MCF 10A (cell line): ENCODE measurements around the gene CYREN. TPM values are rescaled to one million over a fixed set of nuclear protein-coding genes. Genes with fewer than 3 reads are reported as not detected.

ENCODE experiments used
- BruUV-seq: library from RNA; stranded (reverse); fragments of 400-500 nt; replicated peaks from 2 replicates; lab custom pipeline; 2021; lab: Mats Ljungman, UMichigan
- CTCF ChIA-PET: fragments of 300-600 bp; sonication (Branson Sonifier 250); formaldehyde crosslinking; extraction: SDS; loops from one replicate; lab custom pipeline; 2021; ENCODE audit warnings: antibody characterized with exemption, inconsistent platforms; lab: Yijun Ruan, JAX
- POLR2A ChIA-PET: fragments of 300-600, 350-650 bp; sonication (Branson Sonifier 250); formaldehyde crosslinking; extraction: SDS; loops from one replicate; lab custom pipeline; 2020; ENCODE audit warnings: antibody characterized with exemption, inconsistent platforms; lab: Yijun Ruan, JAX
- DNase-seq: peaks from one replicate; pipeline ENCODE4 v3.0.0-alpha.2; 2018; ENCODE audit not compliant: unreplicated experiment
- H3K27ac Mint-ChIP-seq: one replicate; pipeline ENCODE4 v1.8.0; 2022; ENCODE audit warnings: mild to moderate bottlenecking, low read depth, mixed read lengths; ENCODE audit not compliant: unreplicated experiment
- H3K27me3 Mint-ChIP-seq: one replicate; pipeline ENCODE4 v1.8.0; 2022; ENCODE audit warnings: mixed read lengths; ENCODE audit not compliant: insufficient read depth, unreplicated experiment
- H3K36me3 Mint-ChIP-seq: one replicate; pipeline ENCODE4 v1.8.0; 2022; ENCODE audit warnings: mild to moderate bottlenecking, moderate library complexity, mixed read lengths; ENCODE audit not compliant: insufficient read depth, unreplicated experiment
- H3K4me1 Mint-ChIP-seq: one replicate; pipeline ENCODE4 v1.8.0; 2022; ENCODE audit warnings: mixed read lengths; ENCODE audit not compliant: insufficient read depth, unreplicated experiment
- H3K4me3 Mint-ChIP-seq: one replicate; pipeline ENCODE4 v1.8.0; 2022; ENCODE audit warnings: mild to moderate bottlenecking, moderate library complexity, mixed read lengths; ENCODE audit not compliant: unreplicated experiment
- H3K9me3 Mint-ChIP-seq: one replicate; pipeline ENCODE4 v1.8.0; 2022; ENCODE audit warnings: mixed read lengths; ENCODE audit not compliant: unreplicated experiment
- intact Hi-C: fragments of 100-400 bp; cut with micrococcal nuclease; formaldehyde crosslinking; loops from 2 replicates; pipeline ENCODE4 v1.14.1; 2022
- total RNA-seq: library from RNA; stranded (reverse); gene quantifications from 2 replicates; pipeline ENCODE4 v1.2.3, GENCODE V29; 2022
- TF ChIP-seq, protein P1 (sequence below): fragments of 200-600 bp; IDR thresholded peaks from one replicate; pipeline ENCODE4 v1.8.0; 2022; ENCODE audit warnings: antibody characterized with exemption, mild to moderate bottlenecking; ENCODE audit not compliant: unreplicated experiment

CYREN gene
- total RNA-seq, 1 experiment from 2014 or later: 66.0 TPM

DNA sequence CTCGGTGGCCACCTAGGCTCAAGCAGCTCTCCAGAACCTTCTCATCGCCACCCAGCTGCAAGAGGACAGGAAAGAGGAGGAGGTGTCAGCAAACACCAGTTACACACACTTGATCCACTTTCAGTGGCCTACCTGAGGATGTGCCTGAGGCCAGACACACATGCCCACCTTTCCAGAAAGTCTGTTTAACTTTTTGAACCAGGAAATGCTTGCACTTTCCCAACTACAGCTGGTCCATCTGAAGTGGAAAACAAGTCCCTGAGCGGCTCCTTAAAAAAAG lies 15.7 kb upstream of the CYREN start:
- TF ChIP-seq, protein P1, sequence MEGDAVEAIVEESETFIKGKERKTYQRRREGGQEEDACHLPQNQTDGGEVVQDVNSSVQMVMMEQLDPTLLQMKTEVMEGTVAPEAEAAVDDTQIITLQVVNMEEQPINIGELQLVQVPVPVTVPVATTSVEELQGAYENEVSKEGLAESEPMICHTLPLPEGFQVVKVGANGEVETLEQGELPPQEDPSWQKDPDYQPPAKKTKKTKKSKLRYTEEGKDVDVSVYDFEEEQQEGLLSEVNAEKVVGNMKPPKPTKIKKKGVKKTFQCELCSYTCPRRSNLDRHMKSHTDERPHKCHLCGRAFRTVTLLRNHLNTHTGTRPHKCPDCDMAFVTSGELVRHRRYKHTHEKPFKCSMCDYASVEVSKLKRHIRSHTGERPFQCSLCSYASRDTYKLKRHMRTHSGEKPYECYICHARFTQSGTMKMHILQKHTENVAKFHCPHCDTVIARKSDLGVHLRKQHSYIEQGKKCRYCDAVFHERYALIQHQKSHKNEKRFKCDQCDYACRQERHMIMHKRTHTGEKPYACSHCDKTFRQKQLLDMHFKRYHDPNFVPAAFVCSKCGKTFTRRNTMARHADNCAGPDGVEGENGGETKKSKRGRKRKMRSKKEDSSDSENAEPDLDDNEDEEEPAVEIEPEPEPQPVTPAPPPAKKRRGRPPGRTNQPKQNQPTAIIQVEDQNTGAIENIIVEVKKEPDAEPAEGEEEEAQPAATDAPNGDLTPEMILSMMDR: no peak
- no peak overlapping the region for H3K27ac Mint-ChIP-seq
- ChIA-PET POLR2A (interaction anchor here (0.6 to 1.0 kb wide), 2 partner anchors 9 to 1753 kb away, joined by 3 read pairs; no protein-coding TSS in a partner anchor), CTCF (interaction anchor here (0.6 kb wide), 2 partner anchors 18 to 20 kb away, joined by 3 to 4 read pairs; no protein-coding TSS in a partner anchor)
- no peak overlapping the region for H3K4me3 Mint-ChIP-seq
- no peaks in the 10 kb centered on the region for H3K4me1 Mint-ChIP-seq
- no peak for DNase-seq
- intact Hi-C loops: no loop called here
- H3K9me3 Mint-ChIP-seq: peaks cover 6% of the 10 kb centered on the region
- H3K27me3 Mint-ChIP-seq: no peaks in the 10 kb centered on the region
- peaks cover 34% of the 10 kb centered on the region for H3K36me3 Mint-ChIP-seq
- no TSS peak for BruUV-seq

DNA sequence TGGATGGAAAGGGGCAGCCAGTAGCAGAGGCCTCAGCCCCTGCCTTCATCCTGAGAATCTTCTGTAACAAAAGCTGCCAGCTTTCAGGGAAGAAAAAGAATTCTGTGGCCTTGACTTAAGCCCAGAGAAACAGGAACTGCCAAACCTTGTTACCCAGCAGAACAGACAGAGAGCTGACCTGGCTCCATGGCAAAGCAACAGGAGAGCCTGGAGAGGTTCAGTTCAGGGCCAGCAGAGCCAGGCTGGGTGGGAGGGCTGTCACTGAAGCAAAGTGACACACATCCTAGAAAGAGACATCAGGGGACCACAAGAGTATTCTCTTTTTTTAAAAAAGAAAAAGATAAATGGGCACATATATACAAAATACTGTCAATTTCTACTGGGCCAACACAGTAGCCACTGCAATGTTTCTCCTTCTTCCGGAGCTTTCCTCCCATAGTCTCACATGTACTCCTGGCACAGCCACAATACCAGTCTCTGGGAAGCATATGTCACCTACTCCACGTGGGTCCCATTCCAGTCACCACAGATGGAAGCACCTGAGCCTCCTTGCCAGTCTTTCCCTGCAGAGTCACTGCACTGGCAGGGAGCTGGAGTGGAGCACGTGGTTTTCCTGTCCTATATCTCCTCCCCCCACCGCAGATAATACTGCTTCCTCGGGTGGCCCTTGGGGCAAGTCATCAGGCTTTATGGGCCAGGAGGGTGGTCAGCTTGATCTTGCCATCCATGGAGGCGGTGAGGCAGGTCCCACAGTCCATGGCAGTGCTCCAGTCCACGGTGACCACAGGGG lies 15.2 kb upstream of the CYREN start:
- Mint-ChIP-seq H3K4me1 (no peaks in the 10 kb centered on the region), H3K9me3 (peaks cover 6% of the 10 kb centered on the region), H3K36me3 (peaks cover 39% of the 10 kb centered on the region), H3K4me3 (no peak overlapping the region), H3K27me3 (no peaks in the 10 kb centered on the region), H3K27ac (no peak overlapping the region)
- ChIA-PET POLR2A (interaction anchor here (0.6 kb wide), 1 partner anchor 1753 kb away, joined by 3 read pairs; no protein-coding TSS in a partner anchor), CTCF (interaction anchor here (0.6 kb wide), 2 partner anchors 18 to 1692 kb away, joined by 3 to 4 read pairs; no protein-coding TSS in a partner anchor)
- no TSS peak for BruUV-seq
- intact Hi-C loops: no loop called here
- no peak for DNase-seq
- TF ChIP-seq, protein P1: no peak

DNA sequence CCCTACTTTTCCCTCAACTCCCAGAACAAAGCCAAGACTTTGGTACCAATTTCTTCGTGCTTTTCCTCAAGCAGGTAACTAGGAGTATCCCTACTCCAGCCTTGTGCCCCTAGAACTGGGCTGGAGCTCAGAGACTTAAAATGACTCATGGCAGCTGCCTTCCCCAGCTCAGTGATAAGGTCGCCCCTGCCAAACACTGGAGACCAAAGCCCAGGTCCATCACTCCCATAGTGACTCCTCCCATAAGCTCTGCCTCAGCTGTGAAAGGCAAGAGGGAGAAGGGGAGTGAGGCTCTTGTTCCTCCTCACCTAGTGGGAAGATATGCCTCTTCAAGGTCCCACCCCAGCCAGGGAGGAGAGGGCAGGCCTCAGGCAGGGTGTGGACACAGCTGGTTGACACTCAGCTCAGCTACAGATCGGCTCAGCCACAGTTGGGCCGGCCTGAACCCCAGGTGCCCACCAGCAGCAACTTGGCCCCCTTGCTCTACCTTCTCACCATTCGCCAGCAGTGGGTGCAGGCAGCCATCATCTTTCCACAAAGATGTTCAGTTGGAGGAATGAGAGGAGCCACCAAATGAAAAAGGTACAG lies 13.8 kb upstream of the CYREN start:
- DNase-seq: no peak
- Mint-ChIP-seq H3K9me3 (peaks cover 6% of the 10 kb centered on the region), H3K27me3 (no peaks in the 10 kb centered on the region), H3K4me3 (no peak overlapping the region), H3K4me1 (no peaks in the 10 kb centered on the region), H3K27ac (no peak overlapping the region), H3K36me3 (peaks cover 48% of the 10 kb centered on the region)
- ChIA-PET POLR2A (no interaction called here), CTCF (interaction anchor here (0.5 to 0.7 kb wide), 3 partner anchors 21 to 475 kb away, joined by 3 to 4 read pairs (median 4); no protein-coding TSS in a partner anchor)
- intact Hi-C loops: no loop called here
- TF ChIP-seq, protein P1: no peak
- no TSS peak for BruUV-seq

DNA sequence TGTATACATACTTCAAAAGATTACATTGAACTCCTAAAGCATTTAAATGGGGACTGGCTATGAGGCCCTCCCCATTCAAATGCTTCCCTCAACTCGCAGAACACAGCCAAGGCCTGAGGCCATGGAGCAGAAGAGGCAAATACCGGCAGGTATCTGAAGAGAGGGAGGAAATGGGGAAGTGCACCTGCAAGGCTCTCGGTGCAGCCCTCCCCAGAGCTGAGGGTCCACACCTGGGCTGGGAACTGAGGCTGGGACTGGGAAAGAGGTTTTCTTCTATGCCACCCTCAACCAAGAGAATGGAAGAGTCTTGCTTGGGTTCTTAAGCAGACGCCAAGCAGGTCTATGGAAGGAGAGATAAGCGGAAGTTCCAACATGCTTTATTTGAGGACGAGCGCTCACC lies 13.0 kb upstream of the CYREN start:
- no TSS peak for BruUV-seq
- TF ChIP-seq, protein P1: no peak
- DNase-seq: no peak
- Mint-ChIP-seq H3K27me3 (no peaks in the 10 kb centered on the region), H3K36me3 (peaks cover 54% of the 10 kb centered on the region), H3K4me1 (no peaks in the 10 kb centered on the region), H3K27ac (no peak overlapping the region), H3K4me3 (no peak overlapping the region), H3K9me3 (peaks cover 6% of the 10 kb centered on the region)
- intact Hi-C loops: no loop called here
- CTCF ChIA-PET: no interaction called here
- POLR2A ChIA-PET: no interaction called here
